HG02588 (cell line): ENCODE measurements around the gene TRIM44.
A peak's percentile ranks its signal among the peaks of the same experiment; 100 is the strongest.
"Not testable (repeated sequence)": the region's sequence is repeated elsewhere in the genome, so short reads cannot be mapped to it uniquely, and the experiment has no call there.

Experiments used
- ATAC-seq: cut with Tn5 transposase; IDR thresholded peaks from one replicate; pipeline ENCODE4 v1.9.1; 2021; ENCODE audit warnings: mild to moderate bottlenecking, moderate library complexity; ENCODE audit not compliant: unreplicated experiment

The TRIM44 gene

GRCh38 chr11:35632301-35632700, 30.3 kb upstream of the TRIM44 start:
- no peak for ATAC-seq

GRCh38 chr11:35633827-35634423, 28.6 kb upstream of the TRIM44 start:
- ATAC-seq: no peak

- no peak for ATAC-seq
Observed at GRCh38 chr11:35635933-35636332, 26.6 kb upstream of the TRIM44 start.

- ATAC-seq: no peak
Observed at GRCh38 chr11:35639591-35640179, 22.9 kb upstream of the TRIM44 start.

- no peak for ATAC-seq
Observed at GRCh38 chr11:35641171-35641897, 21.2 kb upstream of the TRIM44 start.

- no peak for ATAC-seq
Observed at GRCh38 chr11:35641964-35642363, 20.6 kb upstream of the TRIM44 start.

GRCh38 chr11:35647421-35648093, 15.0 kb upstream of the TRIM44 start:
- ATAC-seq: no peak

- ATAC-seq: no peak
Observed at GRCh38 chr11:35650006-35650405, 12.6 kb upstream of the TRIM44 start.

- ATAC-seq: no peak
Observed at GRCh38 chr11:35650467-35650866, 12.1 kb upstream of the TRIM44 start.

- ATAC-seq: no peak
Observed at GRCh38 chr11:35651263-35651662, 11.3 kb upstream of the TRIM44 start.

GRCh38 chr11:35652786-35653185, 9.8 kb upstream of the TRIM44 start:
- not testable (repeated sequence) for ATAC-seq

- no peak for ATAC-seq
Observed at GRCh38 chr11:35654711-35655110, 7.9 kb upstream of the TRIM44 start.

- no peak for ATAC-seq
Observed at GRCh38 chr11:35655254-35655653, 7.3 kb upstream of the TRIM44 start.

GRCh38 chr11:35655856-35656255, 6.7 kb upstream of the TRIM44 start:
- no peak for ATAC-seq

- no peak for ATAC-seq
Observed at GRCh38 chr11:35658020-35658948, 4.3 kb upstream of the TRIM44 start.

- no peak for ATAC-seq
Observed at GRCh38 chr11:35661534-35661933, 1.0 kb upstream of the TRIM44 start.

GRCh38 chr11:35662061-35662648, 420 bp upstream of the TRIM44 start:
- peak; percentile 31 for ATAC-seq

GRCh38 chr11:35663408-35663702, 780 bp downstream of the TRIM44 start:
- ATAC-seq: no peak

GRCh38 chr11:35664977-35665441, 2.4 kb downstream of the TRIM44 start:
- no peak for ATAC-seq

- no peak for ATAC-seq
Observed at GRCh38 chr11:35667257-35667656, 4.7 kb downstream of the TRIM44 start.
